H9 (cell line): ENCODE measurements around the gene PSMG2. TPM values are rescaled to one million over a fixed set of nuclear protein-coding genes. Genes with fewer than 3 reads are reported as not detected.

Experiments used
- DNase-seq: peaks from one replicate; pipeline ENCODE4 v3.0.0-alpha.2; 2017
- H2AFZ ChIP-seq: one replicate; pipeline ENCODE4 v1.6.1; 2013; ENCODE audit warnings: mild to moderate bottlenecking, low read length, control low read depth, moderate library complexity
- H2AK5ac ChIP-seq: 2 replicates; pipeline ENCODE4 v1.6.1; 2013; ENCODE audit warnings: low read length, control low read depth, mixed read lengths; ENCODE audit not compliant: insufficient read length
- H2BK120ac ChIP-seq: one replicate; pipeline ENCODE4 v1.6.1; 2013; ENCODE audit warnings: low read depth, mild to moderate bottlenecking, low read length, control low read depth, inconsistent platforms; ENCODE audit not compliant: poor library complexity, severe bottlenecking
- H2BK12ac ChIP-seq: 2 replicates; pipeline ENCODE4 v1.6.1; 2013; ENCODE audit warnings: low read length, control low read depth, mixed read lengths, low read depth; ENCODE audit not compliant: insufficient read length
- H2BK15ac ChIP-seq: 2 replicates; pipeline ENCODE4 v1.6.1; 2013; ENCODE audit warnings: low read depth, low read length, control low read depth
- H2BK20ac ChIP-seq: one replicate; pipeline ENCODE4 v1.6.1; 2013; ENCODE audit warnings: low read depth, mild to moderate bottlenecking, low read length, control low read depth, inconsistent platforms; ENCODE audit not compliant: poor library complexity, severe bottlenecking
- H2BK5ac ChIP-seq: 2 replicates; pipeline ENCODE4 v1.6.1; 2013; ENCODE audit warnings: low read length, control low read depth, mixed read lengths; ENCODE audit not compliant: insufficient read length
- H3K14ac ChIP-seq: 2 replicates; pipeline ENCODE4 v1.6.1; 2013; ENCODE audit warnings: low read length, control low read depth; ENCODE audit not compliant: insufficient read depth
- H3K18ac ChIP-seq: 2 replicates; pipeline ENCODE4 v1.6.1; 2013; ENCODE audit warnings: low read depth, mild to moderate bottlenecking, mixed read lengths, low read length, control low read depth; ENCODE audit not compliant: insufficient read length
- H3K23ac ChIP-seq: 2 replicates; pipeline ENCODE4 v1.6.1; 2013; ENCODE audit warnings: low read length, control low read depth, mixed read lengths, low read depth; ENCODE audit not compliant: insufficient read length
- H3K23me2 ChIP-seq: 2 replicates; pipeline ENCODE4 v1.6.1; 2013; ENCODE audit warnings: low read depth, mild to moderate bottlenecking, mixed read lengths, low read length, control low read depth; ENCODE audit not compliant: insufficient read length, poor library complexity, severe bottlenecking
- H3K27ac ChIP-seq: 2 replicates; pipeline ENCODE4 v1.5.1; 2013; ENCODE audit warnings: low read length, control low read depth, mixed read lengths, low read depth; ENCODE audit not compliant: insufficient read length
- H3K27me3 ChIP-seq: 2 replicates; pipeline ENCODE4 v1.6.1; 2013; ENCODE audit warnings: low read length, control low read depth, inconsistent platforms; ENCODE audit not compliant: insufficient read depth
- H3K4ac ChIP-seq: 2 replicates; pipeline ENCODE4 v1.6.1; 2013; ENCODE audit warnings: low read depth, mild to moderate bottlenecking, control low read depth, inconsistent platforms, low read length, moderate library complexity
- H3K4me1 ChIP-seq: 2 replicates; pipeline ENCODE4 v1.6.1; 2013; ENCODE audit warnings: low read length, control low read depth, inconsistent platforms; ENCODE audit not compliant: insufficient read depth
- H3K4me2 ChIP-seq: 2 replicates; pipeline ENCODE4 v1.6.1; 2013; ENCODE audit warnings: low read length, control low read depth, mixed read lengths; ENCODE audit not compliant: insufficient read length, insufficient read depth
- H3K56ac ChIP-seq: 2 replicates; pipeline ENCODE4 v1.6.1; 2013; ENCODE audit warnings: low read depth, mild to moderate bottlenecking, mixed read lengths, low read length, control low read depth; ENCODE audit not compliant: insufficient read length
- H3K79me1 ChIP-seq: 2 replicates; pipeline ENCODE4 v1.6.1; 2013; ENCODE audit warnings: low read depth, mild to moderate bottlenecking, moderate library complexity, low read length, control low read depth, inconsistent platforms; ENCODE audit not compliant: insufficient read depth, poor library complexity, severe bottlenecking
- H3K79me2 ChIP-seq: 2 replicates; pipeline ENCODE4 v1.6.1; 2013; ENCODE audit warnings: low read length, control low read depth, inconsistent platforms; ENCODE audit not compliant: insufficient read depth
- H3K9ac ChIP-seq: 2 replicates; pipeline ENCODE4 v1.6.1; 2013; ENCODE audit warnings: low read length, control low read depth, mixed read lengths; ENCODE audit not compliant: insufficient read length; ENCODE audit errors: extremely low read depth
- H3K9me3 ChIP-seq: one replicate; pipeline ENCODE4 v1.6.1; 2013; ENCODE audit warnings: low read depth, low read length, inconsistent platforms; ENCODE audit not compliant: control insufficient read depth
- H3T11ph ChIP-seq: one replicate; pipeline ENCODE4 v1.6.1; 2013; ENCODE audit warnings: mild to moderate bottlenecking, low read length, control low read depth, inconsistent platforms
- H4K20me1 ChIP-seq: one replicate; pipeline ENCODE4 v1.6.1; 2013; ENCODE audit not compliant: control insufficient read depth, insufficient read length, insufficient read depth
- H4K5ac ChIP-seq: 2 replicates; pipeline ENCODE4 v1.6.1; 2013; ENCODE audit warnings: low read depth, mild to moderate bottlenecking, mixed read lengths, low read length, control low read depth; ENCODE audit not compliant: insufficient read length
- H4K8ac ChIP-seq: replicated peaks from 2 replicates; pipeline ENCODE4 v1.6.1; 2013; ENCODE audit warnings: low read length, control low read depth, mixed read lengths, low read depth; ENCODE audit not compliant: insufficient read length
- H4K91ac ChIP-seq: 2 replicates; pipeline ENCODE4 v1.6.1; 2013; ENCODE audit warnings: low read depth, mild to moderate bottlenecking, moderate library complexity, mixed read lengths, low read length, control low read depth; ENCODE audit not compliant: insufficient read length
- H3K27ac Mint-ChIP-seq, 3 experiments: 2 replicates in 2 of 3; 3 replicates in 1 of 3; pipeline ENCODE4 v1.8.0; 2020 to 2021; ENCODE audit warnings: mixed read lengths in 3 of 3, mild to moderate bottlenecking in 1 of 3, moderate library complexity in 1 of 3
- H3K27me3 Mint-ChIP-seq: 2 replicates; pipeline ENCODE4 v1.8.0; 2021; ENCODE audit warnings: low read depth, mild to moderate bottlenecking, moderate library complexity, mixed read lengths
- H3K36me3 Mint-ChIP-seq, 3 experiments: 2 replicates in 2 of 3; 3 replicates in 1 of 3; pipeline ENCODE4 v1.8.0; 2020 to 2021; ENCODE audit warnings: low read depth in 3 of 3, mixed read lengths in 3 of 3; ENCODE audit not compliant: insufficient read depth in 1 of 3
- H3K4me1 Mint-ChIP-seq, 2 experiments: 2 replicates each; pipeline ENCODE4 v1.8.0; 2020; ENCODE audit warnings: mixed read lengths in 2 of 2
- H3K4me3 Mint-ChIP-seq, 2 experiments: 2 replicates in 1 of 2; 3 replicates in 1 of 2; pipeline ENCODE4 v1.8.0; 2020 to 2021; ENCODE audit warnings: mild to moderate bottlenecking in 2 of 2, mixed read lengths in 2 of 2, moderate library complexity in 1 of 2
- H3K9me3 Mint-ChIP-seq, 2 experiments: 2 replicates in 1 of 2; 3 replicates in 1 of 2; pipeline ENCODE4 v1.8.0; 2020; ENCODE audit warnings: mild to moderate bottlenecking in 2 of 2, mixed read lengths in 2 of 2, moderate library complexity in 1 of 2
- WGBS: extraction: QIAGEN DNeasy Blood & Tissue Kit; methylation state at CpG from one replicate; pipeline ENCODE4 v1.1.7; 2013; ENCODE audit warnings: missing lambda C conversion rate, low lambda C conversion rate, mixed read lengths; ENCODE audit not compliant: insufficient read length; ENCODE audit errors: extremely low coverage; 5-methylcytosine and 5-hydroxymethylcytosine counted together
- total RNA-seq: library from RNA; stranded (reverse); gene quantifications from 2 replicates; pipeline ENCODE4 v1.2.1, GENCODE V29; 2021
- TF ChIP-seq, protein P1 (sequence below): fragments of 200-600 bp; sonication (generic); conservative IDR thresholded peaks from 3 replicates; pipeline ENCODE4 v1.8.0; 2021; ENCODE audit warnings: antibody characterized with exemption, mild to moderate bottlenecking

PSMG2 gene
- total RNA-seq, 1 experiment from 2014 or later, result 72.2 TPM

DNA sequence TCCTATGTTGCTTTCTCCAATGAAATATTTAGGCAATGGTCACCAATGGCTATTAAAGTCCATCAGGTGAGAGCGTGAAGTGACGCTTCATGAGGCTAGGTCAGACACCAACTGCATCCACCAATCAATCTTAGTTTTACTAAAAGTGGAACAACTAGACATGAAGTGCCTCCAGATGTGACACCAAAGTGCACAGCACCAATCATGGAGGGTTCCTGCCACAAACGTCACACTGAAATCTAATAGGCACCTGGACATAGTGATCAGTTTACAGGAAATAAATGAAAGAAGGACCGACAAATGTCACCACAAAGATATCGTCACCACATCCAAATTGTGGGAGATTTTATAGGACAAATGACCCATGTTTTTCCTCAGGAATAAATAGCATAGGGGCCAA is 70.5 kb downstream of the PSMG2 start:
- Histone ChIP-seq H4K5ac (no peak overlapping the region), H2BK20ac (no peak overlapping the region), H3K4me1 (no peaks in the 10 kb centered on the region; the same call in 1 of the 2 replicates), H4K8ac (no peak overlapping the region), H3K14ac (no peak overlapping the region), H3K27ac (no peak overlapping the region), H3K79me2 (no peaks in the 10 kb centered on the region), H2AFZ (no peak overlapping the region), H4K91ac (no peak overlapping the region), H2AK5ac (no peak overlapping the region), H3K23ac (no peak overlapping the region), H3K27me3 (no peaks in the 10 kb centered on the region), H2BK15ac (no peak overlapping the region), H4K20me1 (no peaks in the 10 kb centered on the region), H3K18ac (no peak overlapping the region), H3K4ac (no peak overlapping the region), H3K9me3 (no peaks in the 10 kb centered on the region), H2BK120ac (no peak overlapping the region), H3K9ac (no peak overlapping the region), H2BK5ac (no peak overlapping the region), H3K4me2 (no peak overlapping the region), H3K56ac (no peak overlapping the region), H3K23me2 (no peaks in the 10 kb centered on the region), H3K79me1 (no peaks in the 10 kb centered on the region), H3T11ph (no peak overlapping the region), H2BK12ac (no peak overlapping the region)
- H3K36me3 Mint-ChIP-seq, result no peaks in the 10 kb centered on the region; a peak in 2 of 7 replicates
- H3K4me1 Mint-ChIP-seq, result no peaks in the 10 kb centered on the region
- DNase-seq, result no peak
- H3K9me3 Mint-ChIP-seq, result peaks cover 0 to 5% of the 10 kb centered on the region in 2 experiments; a peak in 2 of 5 replicates
- TF ChIP-seq, protein P1, sequence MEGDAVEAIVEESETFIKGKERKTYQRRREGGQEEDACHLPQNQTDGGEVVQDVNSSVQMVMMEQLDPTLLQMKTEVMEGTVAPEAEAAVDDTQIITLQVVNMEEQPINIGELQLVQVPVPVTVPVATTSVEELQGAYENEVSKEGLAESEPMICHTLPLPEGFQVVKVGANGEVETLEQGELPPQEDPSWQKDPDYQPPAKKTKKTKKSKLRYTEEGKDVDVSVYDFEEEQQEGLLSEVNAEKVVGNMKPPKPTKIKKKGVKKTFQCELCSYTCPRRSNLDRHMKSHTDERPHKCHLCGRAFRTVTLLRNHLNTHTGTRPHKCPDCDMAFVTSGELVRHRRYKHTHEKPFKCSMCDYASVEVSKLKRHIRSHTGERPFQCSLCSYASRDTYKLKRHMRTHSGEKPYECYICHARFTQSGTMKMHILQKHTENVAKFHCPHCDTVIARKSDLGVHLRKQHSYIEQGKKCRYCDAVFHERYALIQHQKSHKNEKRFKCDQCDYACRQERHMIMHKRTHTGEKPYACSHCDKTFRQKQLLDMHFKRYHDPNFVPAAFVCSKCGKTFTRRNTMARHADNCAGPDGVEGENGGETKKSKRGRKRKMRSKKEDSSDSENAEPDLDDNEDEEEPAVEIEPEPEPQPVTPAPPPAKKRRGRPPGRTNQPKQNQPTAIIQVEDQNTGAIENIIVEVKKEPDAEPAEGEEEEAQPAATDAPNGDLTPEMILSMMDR, result no peak
- H3K4me3 Mint-ChIP-seq, result no peak overlapping the region
- H3K27me3 Mint-ChIP-seq, result no peaks in the 10 kb centered on the region
- no CpG with 5 or more reads among the region's 5 CpGs for WGBS
- H3K27ac Mint-ChIP-seq, result no peak overlapping the region
